H1 (cell line): ENCODE data around the gene ISM1.

Source experiments
- EP300 ChIP-seq, 2 experiments: IDR thresholded peaks; 1 replicate in 1 of 2; 2 replicates in 1 of 2; pipeline ENCODE4 v1.6.1; 2011 to 2012; ENCODE audit warnings: low read depth in 2 of 2, low read length in 2 of 2, mild to moderate bottlenecking in 2 of 2, borderline replicate concordance in 1 of 2, inconsistent platforms in 1 of 2, moderate library complexity in 1 of 2
- NRF1 ChIP-seq: IDR thresholded peaks from 2 replicates; pipeline ENCODE4 v1.6.1; 2011; ENCODE audit warnings: mild to moderate bottlenecking, low read depth, low read length, improper control_type of control experiment
- POLR2A ChIP-seq, 2 experiments: IDR thresholded peaks; 1 replicate in 1 of 2; 2 replicates in 1 of 2; pipeline ENCODE4 v1.6.1; 2011; ENCODE audit warnings: low read depth in 2 of 2, low read length in 2 of 2, mild to moderate bottlenecking in 2 of 2; ENCODE audit errors: control extremely low read depth in 1 of 2

DNA sequence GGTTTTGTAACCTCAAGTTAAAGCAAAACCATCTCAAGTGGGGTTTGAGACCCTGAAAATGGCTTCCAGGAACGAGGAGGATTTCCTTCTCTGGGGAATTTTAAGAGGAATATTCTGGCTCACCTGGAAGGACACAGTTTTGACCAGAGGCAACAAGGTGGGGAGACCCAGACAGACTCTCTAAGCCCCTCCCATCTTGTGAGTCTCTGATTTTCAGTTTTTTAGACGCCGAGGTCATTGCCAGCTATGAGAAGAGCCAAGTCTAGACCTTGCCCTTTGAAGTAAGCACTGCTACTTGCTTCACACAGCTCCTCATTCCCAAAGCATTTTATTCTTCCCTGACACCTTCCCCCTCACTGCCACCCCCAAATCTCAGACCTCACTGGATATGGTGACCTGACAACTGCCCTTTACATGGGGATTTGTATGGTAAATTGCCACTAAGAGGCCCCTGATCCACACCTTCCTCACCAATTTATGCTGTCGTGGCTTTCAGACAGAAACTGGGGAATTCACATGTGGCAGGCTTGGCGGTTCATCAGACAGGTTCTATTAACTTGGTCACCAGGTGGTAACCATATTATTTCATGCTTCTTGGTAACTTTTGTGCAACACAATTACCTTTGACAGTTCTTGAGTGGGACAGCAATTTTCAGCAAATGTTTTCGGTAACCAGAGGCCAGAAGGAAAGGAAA is 116.2 kb downstream of the ISM1 start:
- TF ChIP-seq NRF1 (no peak), POLR2A (IDR thresholded peaks at IDR 0.05; ENCODE audit: control extremely low read depth in 1 of 2, low read depth in 2 of 2, low read length in 2 of 2) (no peak), EP300 (IDR thresholded peaks at IDR 0.05; ENCODE audit: borderline replicate concordance in 1 of 2, low read depth in 2 of 2, low read length in 2 of 2) (no peak)
